ENCODE measurements around the gene MEGF6.

DNA sequence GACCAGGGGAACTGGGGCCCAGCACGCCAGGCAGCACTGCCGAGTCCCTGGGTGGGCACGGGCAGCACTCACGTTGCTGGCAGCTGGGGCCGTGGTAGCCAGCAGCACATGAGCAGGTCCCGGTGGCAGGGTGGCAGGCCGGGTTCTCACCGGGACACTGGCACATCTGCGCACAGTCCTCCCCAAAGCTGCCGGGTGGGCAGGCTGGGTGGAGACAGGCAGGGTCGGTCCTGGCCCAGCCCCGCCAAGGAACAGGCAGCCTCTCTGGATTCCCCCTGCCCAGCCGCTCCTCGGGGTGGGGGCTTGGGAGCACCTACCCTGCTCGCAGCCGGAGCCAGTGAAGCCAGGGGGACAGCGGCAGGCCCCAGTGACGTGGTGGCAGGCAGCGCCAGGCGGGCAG is 114.4 kb downstream of the MEGF6 start:
- TF ChIP-seq TAF1 (IDR thresholded peaks at IDR 0.05; ENCODE audit: borderline replicate concordance, low read depth, low read length) (no peak), POLR2A (IDR thresholded peaks at IDR 0.05; ENCODE audit: low read depth, low read length) (no peak), POLR2AphosphoS5 (IDR thresholded peaks at IDR 0.05; ENCODE audit: low read depth, low read length) (no peak)
